ENCODE measurements around the gene MAP3K8. TPM values are rescaled to one million over a fixed set of nuclear protein-coding genes. Genes with fewer than 3 reads are reported as not detected.
A peak's percentile ranks its signal among the peaks of the same experiment; 100 is the strongest.

The MAP3K8 gene
- polyA plus RNA-seq, 4 donors: 1.8 to 10.9 (median 8.3) TPM

- Histone ChIP-seq H3K4me3 (ENCODE audit: low read depth in 1 of 3, low read length in 3 of 3) (no peak overlapping the region), H3K36me3 (ENCODE audit: control insufficient read depth in 3 of 3, insufficient read depth in 2 of 3, low read depth in 1 of 3, low read length in 3 of 3) (no peaks in the 10 kb centered on the region), H3K9me3 (ENCODE audit: control insufficient read depth in 2 of 2, insufficient read depth in 1 of 2, low read depth in 1 of 2, low read length in 1 of 2) (no peaks in the 10 kb centered on the region), H3K4me1 (ENCODE audit: control insufficient read depth in 3 of 3, insufficient read depth in 2 of 3, low read depth in 1 of 3, low read length in 2 of 3) (peaks cover 0 to 6% (median 0%) of the 10 kb centered on the region in 3 donors), H3K27ac (ENCODE audit: low read depth in 1 of 3, low read length in 2 of 3) (no peak overlapping the region), H3K27me3 (ENCODE audit: control insufficient read depth in 3 of 3, insufficient read depth in 3 of 3, low read length in 3 of 3) (peaks cover 0 to 8% (median 0%) of the 10 kb centered on the region in 3 donors)
- 80 to 87% (median 83%) methylated on average over 4 of the region's 4 CpGs for WGBS, 3 donors
- DNase-seq (no peak), FAIRE-seq (no peak)
Observed at GRCh38 chr10:30494558-30494957, 60.6 kb downstream of the MAP3K8 start.

DNA sequence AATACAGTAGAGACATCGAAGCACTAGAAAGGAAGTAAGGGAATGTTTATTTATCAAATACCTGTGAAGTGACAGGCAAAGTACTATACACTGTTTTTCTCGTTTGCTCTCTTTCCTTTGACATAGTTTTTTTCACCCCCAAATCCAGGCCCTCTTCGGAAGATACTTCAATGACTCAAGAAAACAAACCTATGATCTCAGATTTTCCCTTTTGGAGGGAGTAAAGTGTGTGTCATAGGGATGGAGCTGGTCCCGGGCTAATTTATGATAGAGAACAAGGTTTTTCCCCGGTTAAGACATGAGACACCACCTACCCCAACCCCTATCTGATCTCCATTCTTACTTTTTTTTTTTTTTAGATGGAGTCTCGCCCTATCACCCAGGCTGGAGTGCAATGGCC, 61.7 kb downstream of the MAP3K8 start:
- FAIRE-seq (no peak), DNase-seq (no peak)
- no peak overlapping the region for H3K4me3 ChIP-seq (ENCODE audit: low read depth in 1 of 3, low read length in 3 of 3)
- H3K36me3 ChIP-seq (ENCODE audit: control insufficient read depth in 3 of 3, insufficient read depth in 2 of 3, low read depth in 1 of 3, low read length in 3 of 3): no peaks in the 10 kb centered on the region
- peaks cover 0 to 1% (median 0%) of the 10 kb centered on the region in 3 donors for H3K27me3 ChIP-seq (ENCODE audit: control insufficient read depth in 3 of 3, insufficient read depth in 3 of 3, low read length in 3 of 3)
- no peak overlapping the region for H3K27ac ChIP-seq (ENCODE audit: low read depth in 1 of 3, low read length in 2 of 3)
- WGBS, 3 donors: 84 to 89% (median 87%) methylated on average over 6 of the region's 6 CpGs
- H3K9me3 ChIP-seq (ENCODE audit: control insufficient read depth in 2 of 2, insufficient read depth in 1 of 2, low read depth in 1 of 2, low read length in 1 of 2): no peaks in the 10 kb centered on the region
- H3K4me1 ChIP-seq (ENCODE audit: control insufficient read depth in 3 of 3, insufficient read depth in 2 of 3, low read depth in 1 of 3, low read length in 2 of 3): peaks cover 0 to 6% (median 0%) of the 10 kb centered on the region in 3 donors

DNA sequence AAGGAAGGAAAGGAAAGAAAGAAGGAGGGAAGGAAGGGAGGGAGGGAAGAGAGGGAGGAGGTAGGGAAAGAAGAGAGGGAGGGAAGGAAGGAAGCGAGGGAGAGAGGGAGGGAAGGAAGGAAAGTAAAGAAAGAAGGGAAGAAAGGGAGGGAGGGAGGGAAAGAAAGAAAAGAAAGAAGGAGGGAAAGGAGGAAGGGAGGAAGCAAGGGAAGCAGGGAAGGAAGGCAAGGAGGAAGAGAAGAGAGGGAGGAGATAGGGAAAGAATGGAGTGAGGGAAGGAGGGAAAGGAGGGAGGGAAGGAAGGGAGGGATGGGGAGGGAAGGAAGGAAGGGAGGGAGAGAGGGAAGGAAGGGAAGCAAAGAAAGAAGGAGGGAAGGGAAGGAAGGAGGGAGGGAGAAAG, 65.8 kb downstream of the MAP3K8 start:
- H3K27me3 ChIP-seq (ENCODE audit: control insufficient read depth in 3 of 3, insufficient read depth in 3 of 3, low read length in 3 of 3): no peaks in the 10 kb centered on the region
- 92 to 93% (median 92%) methylated on average over 1 of the region's 1 CpG for WGBS, 3 donors

DNA sequence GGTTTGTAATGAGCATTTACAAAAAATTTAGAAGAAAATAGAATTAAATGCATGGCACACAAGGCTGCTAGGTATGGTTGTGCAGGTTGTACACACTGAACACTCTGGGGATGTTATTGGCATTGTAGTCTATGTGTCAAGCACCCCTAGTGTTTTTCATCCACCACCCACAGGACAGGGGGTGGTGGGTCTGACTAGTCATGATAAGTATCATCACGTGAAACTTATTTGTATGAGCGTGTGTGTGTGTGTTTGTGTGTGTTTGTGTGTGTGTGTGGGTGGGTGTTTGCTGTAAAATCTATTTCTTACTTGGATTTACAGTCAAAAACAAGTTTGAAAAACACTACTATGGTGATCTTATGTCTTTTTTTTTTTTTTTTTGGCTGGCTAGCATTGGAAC, 66.5 kb downstream of the MAP3K8 start:
- H3K4me3 ChIP-seq (ENCODE audit: low read depth in 1 of 3, low read length in 3 of 3): no peak overlapping the region
- 79 to 100% (median 86%) methylated on average over 2 of the region's 2 CpGs for WGBS, 3 donors
- H3K36me3 ChIP-seq (ENCODE audit: control insufficient read depth in 3 of 3, insufficient read depth in 2 of 3, low read depth in 1 of 3, low read length in 3 of 3): no peaks in the 10 kb centered on the region
- no peaks in the 10 kb centered on the region for H3K9me3 ChIP-seq (ENCODE audit: control insufficient read depth in 2 of 2, insufficient read depth in 1 of 2, low read depth in 1 of 2, low read length in 1 of 2)
- FAIRE-seq (no peak), DNase-seq (no peak)
- peaks cover 0 to 3% (median 0%) of the 10 kb centered on the region in 3 donors for H3K4me1 ChIP-seq (ENCODE audit: control insufficient read depth in 3 of 3, insufficient read depth in 2 of 3, low read depth in 1 of 3, low read length in 2 of 3)
- no peak overlapping the region for H3K27ac ChIP-seq (ENCODE audit: low read depth in 1 of 3, low read length in 2 of 3)
- no peaks in the 10 kb centered on the region for H3K27me3 ChIP-seq (ENCODE audit: control insufficient read depth in 3 of 3, insufficient read depth in 3 of 3, low read length in 3 of 3)

More for the DNA sequence above, 65.8 kb downstream of the MAP3K8 start:
- Histone ChIP-seq H3K4me3 (ENCODE audit: low read depth in 1 of 3, low read length in 3 of 3) (no peak overlapping the region), H3K27ac (ENCODE audit: low read depth in 1 of 3, low read length in 2 of 3) (no peak overlapping the region), H3K36me3 (ENCODE audit: control insufficient read depth in 3 of 3, insufficient read depth in 2 of 3, low read depth in 1 of 3, low read length in 3 of 3) (no peaks in the 10 kb centered on the region), H3K4me1 (ENCODE audit: control insufficient read depth in 3 of 3, insufficient read depth in 2 of 3, low read depth in 1 of 3, low read length in 2 of 3) (peaks cover 0 to 3% (median 0%) of the 10 kb centered on the region in 3 donors), H3K9me3 (ENCODE audit: control insufficient read depth in 2 of 2, insufficient read depth in 1 of 2, low read depth in 1 of 2, low read length in 1 of 2) (no peaks in the 10 kb centered on the region)
- FAIRE-seq (no peak), DNase-seq (no peak)

- DNase-seq (no peak), FAIRE-seq (no peak)
- H3K27me3 ChIP-seq (ENCODE audit: control insufficient read depth in 3 of 3, insufficient read depth in 3 of 3, low read length in 3 of 3): no peaks in the 10 kb centered on the region
- H3K4me3 ChIP-seq (ENCODE audit: low read depth in 1 of 3, low read length in 3 of 3): no peak overlapping the region
- 47 to 67% (median 54%) methylated on average over 3 of the region's 3 CpGs for WGBS, 3 donors
- no peak overlapping the region for H3K27ac ChIP-seq (ENCODE audit: low read depth in 1 of 3, low read length in 2 of 3)
- no peaks in the 10 kb centered on the region for H3K36me3 ChIP-seq (ENCODE audit: control insufficient read depth in 3 of 3, insufficient read depth in 2 of 3, low read depth in 1 of 3, low read length in 3 of 3)
- peaks cover 0 to 3% (median 0%) of the 10 kb centered on the region in 3 donors for H3K4me1 ChIP-seq (ENCODE audit: control insufficient read depth in 3 of 3, insufficient read depth in 2 of 3, low read depth in 1 of 3, low read length in 2 of 3)
- H3K9me3 ChIP-seq (ENCODE audit: control insufficient read depth in 2 of 2, insufficient read depth in 1 of 2, low read depth in 1 of 2, low read length in 1 of 2): no peaks in the 10 kb centered on the region
Observed at GRCh38 chr10:30500963-30501504, 67.0 kb downstream of the MAP3K8 start.

GRCh38 chr10:30502266-30503060, 68.5 kb downstream of the MAP3K8 start:
- Histone ChIP-seq H3K4me1 (ENCODE audit: control insufficient read depth in 3 of 3, insufficient read depth in 2 of 3, low read depth in 1 of 3, low read length in 2 of 3) (no peaks in the 10 kb centered on the region), H3K27ac (ENCODE audit: low read depth in 1 of 3, low read length in 2 of 3) (peak overlapping the region in 1 of 3 donors; percentile 55), H3K36me3 (ENCODE audit: control insufficient read depth in 3 of 3, insufficient read depth in 2 of 3, low read depth in 1 of 3, low read length in 3 of 3) (no peaks in the 10 kb centered on the region), H3K4me3 (ENCODE audit: low read depth in 1 of 3, low read length in 3 of 3) (no peak overlapping the region), H3K9me3 (ENCODE audit: control insufficient read depth in 2 of 2, insufficient read depth in 1 of 2, low read depth in 1 of 2, low read length in 1 of 2) (no peaks in the 10 kb centered on the region), H3K27me3 (ENCODE audit: control insufficient read depth in 3 of 3, insufficient read depth in 3 of 3, low read length in 3 of 3) (no peaks in the 10 kb centered on the region)
- DNase-seq (peak in 1 of 2 donors; percentile 55), FAIRE-seq (no peak)
- 46 to 55% (median 50%) methylated on average over 11 of the region's 11 CpGs for WGBS, 3 donors

- FAIRE-seq: no peak
- DNase-seq: no peak
- H3K27ac ChIP-seq (ENCODE audit: low read depth in 1 of 3, low read length in 2 of 3): no peak overlapping the region
- H3K27me3 ChIP-seq (ENCODE audit: control insufficient read depth in 3 of 3, insufficient read depth in 3 of 3, low read length in 3 of 3): no peaks in the 10 kb centered on the region
- no peaks in the 10 kb centered on the region for H3K36me3 ChIP-seq (ENCODE audit: control insufficient read depth in 3 of 3, insufficient read depth in 2 of 3, low read depth in 1 of 3, low read length in 3 of 3)
- no peaks in the 10 kb centered on the region for H3K4me1 ChIP-seq (ENCODE audit: control insufficient read depth in 3 of 3, insufficient read depth in 2 of 3, low read depth in 1 of 3, low read length in 2 of 3)
- H3K9me3 ChIP-seq (ENCODE audit: control insufficient read depth in 2 of 2, insufficient read depth in 1 of 2, low read depth in 1 of 2, low read length in 1 of 2): no peaks in the 10 kb centered on the region
- 80 to 88% (median 81%) methylated on average over 10 of the region's 10 CpGs for WGBS, 3 donors
- H3K4me3 ChIP-seq (ENCODE audit: low read depth in 1 of 3, low read length in 3 of 3): no peak overlapping the region
Observed at GRCh38 chr10:30503700-30504266, 69.8 kb downstream of the MAP3K8 start.

DNA sequence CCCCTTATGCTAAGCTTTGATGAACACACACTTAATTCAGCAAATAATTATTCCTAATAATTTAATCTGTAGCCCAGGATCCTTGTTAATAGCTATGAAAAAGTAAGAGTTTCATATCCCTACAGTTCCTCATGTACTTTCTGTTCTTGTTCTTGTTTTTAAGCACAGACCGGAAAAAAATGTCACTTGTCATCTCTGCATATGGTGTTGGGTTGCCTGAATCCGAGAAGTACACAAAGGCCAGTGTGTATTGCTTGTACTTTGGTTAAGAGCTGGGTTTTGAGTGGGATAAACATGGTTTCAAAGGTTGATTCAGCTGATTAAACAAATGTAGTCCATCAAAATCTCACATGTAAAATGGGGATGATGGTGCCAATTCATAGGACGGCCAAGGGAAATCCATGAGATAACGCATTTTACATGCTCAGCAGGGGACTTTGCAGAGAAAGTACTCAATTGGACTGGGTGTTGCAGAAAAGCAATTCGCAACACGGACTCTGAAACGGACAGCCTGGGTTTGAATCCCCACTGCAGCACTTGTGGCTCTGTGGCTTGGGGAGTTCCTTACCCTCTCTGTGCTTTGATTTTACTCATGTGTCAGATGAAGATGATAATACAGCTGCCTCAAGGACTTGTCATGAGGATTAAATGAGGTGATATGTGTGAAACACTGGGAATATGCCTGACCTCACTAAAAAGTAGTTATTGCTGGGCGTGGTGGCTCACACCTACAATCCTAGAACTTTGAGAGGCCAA, 71.7 kb downstream of the MAP3K8 start:
- H3K27me3 ChIP-seq (ENCODE audit: control insufficient read depth in 3 of 3, insufficient read depth in 3 of 3, low read length in 3 of 3): no peaks in the 10 kb centered on the region
- DNase-seq (no peak), FAIRE-seq (no peak)
- no peak overlapping the region for H3K27ac ChIP-seq (ENCODE audit: low read depth in 1 of 3, low read length in 2 of 3)
- no peaks in the 10 kb centered on the region for H3K36me3 ChIP-seq (ENCODE audit: control insufficient read depth in 3 of 3, insufficient read depth in 2 of 3, low read depth in 1 of 3, low read length in 3 of 3)
- WGBS, 3 donors: 69 to 85% (median 79%) methylated on average over 8 of the region's 8 CpGs
- H3K9me3 ChIP-seq (ENCODE audit: control insufficient read depth in 2 of 2, insufficient read depth in 1 of 2, low read depth in 1 of 2, low read length in 1 of 2): no peaks in the 10 kb centered on the region
- H3K4me3 ChIP-seq (ENCODE audit: low read depth in 1 of 3, low read length in 3 of 3): no peak overlapping the region
- H3K4me1 ChIP-seq (ENCODE audit: control insufficient read depth in 3 of 3, insufficient read depth in 2 of 3, low read depth in 1 of 3, low read length in 2 of 3): no peaks in the 10 kb centered on the region

Data from small intestine (tissue), 7 donors.